ENCODE results near the gene PRKAG3.

The PRKAG3 gene

DNA sequence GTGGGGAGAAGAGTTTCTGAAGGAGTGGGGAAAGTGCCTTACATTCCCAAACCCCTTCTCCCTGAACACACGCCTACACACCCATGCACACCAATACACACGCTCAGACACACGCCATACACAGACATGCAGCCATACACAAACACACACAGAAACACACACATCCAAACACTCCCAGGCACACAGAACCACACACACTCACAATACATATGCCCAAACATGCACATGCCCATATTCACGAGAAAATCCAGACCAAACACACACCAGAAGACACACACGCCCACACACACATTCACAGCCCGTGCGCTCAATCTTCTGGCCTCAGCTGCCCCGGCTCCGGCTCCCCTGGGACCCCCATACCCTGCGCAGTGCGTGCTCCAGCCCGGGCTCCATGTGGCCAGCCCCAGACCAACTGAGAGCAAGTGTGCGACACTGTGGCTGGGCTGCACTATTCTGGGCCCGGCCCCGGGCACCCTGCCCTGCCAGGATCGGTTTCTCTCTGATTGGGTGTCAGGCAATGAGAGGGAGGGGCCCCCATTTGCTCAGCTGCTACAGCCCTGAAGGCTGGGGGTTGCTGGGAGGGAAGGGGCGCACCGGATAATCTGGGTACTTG lies at the start of gene PRKAG3:
TSS of gene PRKAG3 (minus strand) at position 426 of the 613 bp plus-strand sequence.
- DNase-seq: no peak

GRCh38 chr2:218880859-218881594 lies 49.4 kb upstream of the PRKAG3 start:
- peak; percentile 77 for DNase-seq

DNA sequence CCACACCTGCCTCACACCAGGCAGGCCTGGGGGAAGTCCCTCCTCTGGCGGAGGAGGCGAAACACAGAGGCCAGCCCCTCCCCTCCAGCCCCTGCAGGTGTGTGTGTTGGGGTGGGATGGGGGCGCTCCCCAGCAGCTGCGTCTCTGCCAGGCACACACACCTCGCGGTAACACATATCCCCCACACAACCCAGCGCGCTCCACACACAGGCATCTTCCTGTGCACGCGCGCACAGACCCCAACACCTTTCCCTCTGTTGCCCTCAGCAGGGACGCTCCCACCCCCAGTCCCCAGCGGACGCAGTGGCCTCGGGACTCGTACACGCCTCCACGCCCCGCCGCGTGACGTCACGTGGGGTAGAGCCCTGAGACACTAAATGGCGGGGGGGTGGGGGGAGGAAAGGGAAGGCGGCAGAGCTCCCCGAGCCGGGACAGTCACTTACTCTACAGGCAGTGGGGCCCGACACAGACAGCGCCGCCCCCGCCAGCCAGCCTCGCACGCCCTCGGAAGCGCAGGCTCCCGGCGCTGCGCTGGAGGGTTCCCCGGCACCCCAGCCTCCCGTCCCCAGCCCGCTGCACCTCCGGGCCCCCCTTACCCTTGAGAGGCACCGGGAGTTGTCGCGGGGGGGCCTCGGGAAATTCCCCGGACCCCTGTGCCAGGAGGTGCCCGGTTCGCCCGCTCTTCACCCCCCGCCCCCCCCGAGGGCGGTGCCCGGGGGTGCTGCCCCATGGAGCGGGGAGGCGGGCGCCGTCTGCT lies 48.7 kb upstream of the PRKAG3 start, which contains the start of gene WNT10A:
TSS of gene WNT10A (plus strand) at position 751 of the 757 bp plus-strand sequence. CDS start 144 bp downstream, outside the sequence.
- DNase-seq: no peak

DNA sequence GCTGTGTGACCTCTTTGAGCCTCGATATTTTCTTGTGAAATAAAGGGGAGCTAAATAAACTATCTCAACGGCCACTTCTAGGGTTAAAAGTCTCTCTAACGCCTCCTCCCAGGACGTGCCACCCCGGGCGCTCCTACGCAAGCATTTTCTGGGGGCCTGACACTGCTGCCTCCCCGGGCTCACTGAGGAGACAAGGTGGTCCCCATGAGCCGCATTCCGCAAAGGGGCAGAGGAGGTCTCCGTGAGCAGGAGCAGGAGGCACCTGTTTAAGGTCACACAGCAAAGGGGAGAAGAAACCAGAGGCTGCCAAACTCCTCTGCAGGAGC lies 48.1 kb upstream of the PRKAG3 start:
- DNase-seq: no peak

GRCh38 chr2:218878926-218879761 lies 47.5 kb upstream of the PRKAG3 start:
- DNase-seq: no peak

DNA sequence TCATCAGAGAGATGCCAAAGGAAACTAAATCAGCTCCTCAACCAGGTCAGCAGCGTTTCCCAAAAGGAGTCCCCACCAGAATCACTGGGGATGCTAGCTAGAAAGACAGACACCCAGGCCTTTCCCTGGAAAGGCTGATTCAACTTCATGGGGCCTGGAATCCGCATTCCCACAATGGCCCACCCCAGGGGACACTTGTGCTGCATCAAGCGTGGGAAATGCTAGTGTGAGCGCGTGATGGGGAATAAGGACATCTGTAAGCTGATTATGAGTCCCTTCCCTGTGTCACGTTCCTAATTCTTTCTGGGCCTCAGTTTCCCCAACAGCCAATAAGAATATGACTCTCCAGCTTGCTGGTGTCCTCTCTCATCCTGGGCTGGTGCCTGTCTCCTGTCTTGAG lies 46.9 kb upstream of the PRKAG3 start:
- DNase-seq: no peak

DNA sequence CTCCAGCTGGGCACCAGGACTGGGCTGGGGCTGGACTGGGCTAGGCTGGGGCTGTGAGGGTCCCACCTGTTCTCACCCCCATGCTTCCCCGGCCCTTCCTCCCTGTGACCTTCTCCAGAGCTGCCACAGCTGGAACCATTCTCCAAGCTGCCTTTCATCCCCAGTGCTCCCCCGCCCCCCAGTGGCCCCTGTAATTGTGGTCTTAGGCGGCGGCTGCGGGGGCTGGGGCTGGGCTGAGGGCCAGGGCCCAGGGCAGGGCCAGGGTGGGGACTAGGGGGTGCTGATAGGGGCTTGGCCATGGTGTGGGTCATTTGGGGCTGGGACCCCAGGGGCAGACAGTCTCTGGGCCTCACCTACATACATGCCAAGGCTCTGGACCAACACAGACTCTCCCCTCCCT lies 46.3 kb upstream of the PRKAG3 start:
- DNase-seq: no peak

DNA sequence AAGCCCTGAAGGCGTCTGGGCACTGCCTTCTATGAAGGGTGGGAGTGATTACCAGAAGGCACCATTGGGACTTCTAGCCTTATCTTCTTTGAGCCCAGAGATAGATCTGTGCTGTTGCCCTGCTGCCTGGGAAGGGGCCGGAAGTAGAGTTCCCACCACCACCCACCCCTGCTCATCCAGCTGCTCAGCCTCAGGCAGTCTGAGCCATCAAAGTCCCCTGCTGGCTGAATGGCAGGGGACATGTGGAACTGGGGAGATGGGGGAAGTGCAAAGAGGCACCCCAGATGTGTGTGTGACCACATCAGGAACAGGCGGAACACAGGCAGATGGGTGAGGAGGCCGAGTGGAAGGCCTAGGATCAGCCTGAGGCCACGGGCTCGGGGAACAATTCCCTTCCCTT lies 45.7 kb upstream of the PRKAG3 start:
- no peak for DNase-seq

DNA sequence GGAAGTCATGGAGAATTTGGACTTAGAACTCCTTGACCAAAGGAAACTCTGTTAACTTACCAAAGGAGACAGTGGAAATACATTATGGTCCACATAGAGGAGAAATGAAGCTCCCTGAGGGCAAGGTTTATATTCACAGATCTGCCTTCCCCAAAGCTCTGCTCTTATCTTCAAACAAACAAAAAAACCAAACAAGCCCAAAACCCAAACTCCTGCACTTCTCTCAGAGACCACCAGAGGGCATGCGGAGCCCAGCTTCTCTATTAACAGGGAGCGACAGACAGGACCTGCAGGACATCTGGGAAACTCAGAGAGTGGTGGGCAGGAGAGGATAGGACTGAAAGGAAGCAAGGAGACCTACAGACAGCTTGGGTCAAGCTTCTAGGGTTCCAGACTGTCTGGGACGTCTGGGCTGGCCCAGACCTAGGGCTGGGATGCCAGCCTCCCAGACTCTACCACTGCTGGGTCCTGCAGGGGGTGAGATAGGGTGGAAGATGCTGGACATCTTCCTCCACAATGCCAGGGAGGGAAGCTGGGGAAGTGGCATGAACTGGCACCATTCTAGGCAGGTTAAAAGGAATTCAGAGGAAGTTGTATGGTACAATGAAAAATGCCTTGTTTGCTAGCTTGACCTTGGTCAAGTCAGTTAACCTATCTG lies 45.1 kb upstream of the PRKAG3 start:
- peak; percentile 86 for DNase-seq

DNA sequence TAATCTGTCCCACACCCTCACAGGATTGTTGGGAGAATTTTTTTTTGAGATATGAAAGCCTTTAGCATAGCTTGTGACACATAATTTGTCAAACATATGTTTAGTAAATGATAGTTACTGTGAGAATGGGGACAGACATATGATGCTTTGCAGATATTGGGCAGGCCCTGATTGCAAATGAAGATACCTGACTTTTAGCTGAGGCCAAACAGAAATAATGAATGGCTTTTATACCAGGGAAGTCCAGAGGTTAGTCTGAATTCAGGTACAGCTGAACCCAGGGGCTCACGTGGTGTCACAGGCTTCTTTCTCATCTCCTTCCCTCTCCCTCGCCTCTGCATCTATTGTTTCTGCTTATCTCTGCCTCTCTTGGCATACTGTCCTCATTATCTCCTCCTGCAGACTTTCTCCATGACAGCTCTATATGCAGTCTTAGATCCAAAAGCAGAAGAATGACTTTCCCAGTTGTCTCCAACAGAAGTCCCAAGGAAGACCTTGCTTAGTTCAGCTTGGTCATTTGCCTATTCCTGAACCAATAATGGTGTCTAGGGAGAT lies 44.2 kb upstream of the PRKAG3 start:
- no peak for DNase-seq

DNA sequence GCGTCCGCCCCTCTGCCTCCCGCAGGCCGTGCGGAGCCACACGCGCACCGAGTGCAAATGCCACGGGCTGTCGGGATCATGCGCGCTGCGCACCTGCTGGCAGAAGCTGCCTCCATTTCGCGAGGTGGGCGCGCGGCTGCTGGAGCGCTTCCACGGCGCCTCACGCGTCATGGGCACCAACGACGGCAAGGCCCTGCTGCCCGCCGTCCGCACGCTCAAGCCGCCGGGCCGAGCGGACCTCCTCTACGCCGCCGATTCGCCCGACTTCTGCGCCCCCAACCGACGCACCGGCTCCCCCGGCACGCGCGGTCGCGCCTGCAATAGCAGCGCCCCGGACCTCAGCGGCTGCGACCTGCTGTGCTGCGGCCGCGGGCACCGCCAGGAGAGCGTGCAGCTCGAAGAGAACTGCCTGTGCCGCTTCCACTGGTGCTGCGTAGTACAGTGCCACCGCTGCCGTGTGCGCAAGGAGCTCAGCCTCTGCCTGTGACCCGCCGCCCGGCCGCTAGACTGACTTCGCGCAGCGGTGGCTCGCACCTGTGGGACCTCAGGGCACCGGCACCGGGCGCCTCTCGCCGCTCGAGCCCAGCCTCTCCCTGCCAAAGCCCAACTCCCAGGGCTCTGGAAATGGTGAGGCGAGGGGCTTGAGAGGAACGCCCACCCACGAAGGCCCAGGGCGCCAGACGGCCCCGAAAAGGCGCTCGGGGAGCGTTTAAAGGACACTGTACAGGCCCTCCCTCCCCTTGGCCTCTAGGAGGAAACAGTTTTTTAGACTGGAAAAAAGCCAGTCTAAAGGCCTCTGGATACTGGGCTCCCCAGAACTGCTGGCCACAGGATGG lies 42.0 kb upstream of the PRKAG3 start:
- no peak for DNase-seq

DNA sequence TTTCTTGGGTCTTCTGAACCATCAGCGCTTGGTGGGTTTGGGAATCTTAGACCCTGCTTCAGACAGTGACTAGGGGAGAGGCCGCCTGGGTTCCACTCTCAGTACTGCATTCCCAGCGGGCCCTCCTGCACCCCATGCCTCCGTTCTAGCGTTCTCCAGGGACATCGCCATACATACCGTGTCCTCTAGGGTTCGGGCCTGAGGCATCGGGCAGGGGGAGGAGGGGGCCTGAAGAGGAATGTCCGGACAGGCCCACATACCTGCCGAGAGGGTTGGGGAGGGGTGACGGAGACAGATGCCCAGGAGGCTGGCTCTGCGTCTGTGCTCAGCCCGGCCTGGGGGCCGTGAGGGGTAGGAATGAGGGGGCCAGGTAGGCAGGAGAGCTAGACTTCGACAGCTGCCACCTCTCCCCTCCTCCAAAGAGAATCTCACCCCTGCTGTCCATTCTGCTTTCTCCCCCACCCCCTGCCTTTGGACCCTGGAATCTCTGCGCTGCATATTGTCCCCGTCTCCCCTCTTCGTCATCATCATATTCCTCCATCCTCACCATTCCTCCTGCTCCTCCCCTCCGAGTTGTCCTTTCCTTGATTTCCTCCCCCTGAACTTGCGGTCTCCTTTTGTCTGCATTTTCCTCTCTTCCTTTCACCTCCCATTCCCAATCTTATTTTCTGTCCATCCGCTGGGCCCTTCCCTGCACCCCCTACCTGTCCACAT lies 41.2 kb upstream of the PRKAG3 start:
- peak; percentile 84 for DNase-seq

DNA sequence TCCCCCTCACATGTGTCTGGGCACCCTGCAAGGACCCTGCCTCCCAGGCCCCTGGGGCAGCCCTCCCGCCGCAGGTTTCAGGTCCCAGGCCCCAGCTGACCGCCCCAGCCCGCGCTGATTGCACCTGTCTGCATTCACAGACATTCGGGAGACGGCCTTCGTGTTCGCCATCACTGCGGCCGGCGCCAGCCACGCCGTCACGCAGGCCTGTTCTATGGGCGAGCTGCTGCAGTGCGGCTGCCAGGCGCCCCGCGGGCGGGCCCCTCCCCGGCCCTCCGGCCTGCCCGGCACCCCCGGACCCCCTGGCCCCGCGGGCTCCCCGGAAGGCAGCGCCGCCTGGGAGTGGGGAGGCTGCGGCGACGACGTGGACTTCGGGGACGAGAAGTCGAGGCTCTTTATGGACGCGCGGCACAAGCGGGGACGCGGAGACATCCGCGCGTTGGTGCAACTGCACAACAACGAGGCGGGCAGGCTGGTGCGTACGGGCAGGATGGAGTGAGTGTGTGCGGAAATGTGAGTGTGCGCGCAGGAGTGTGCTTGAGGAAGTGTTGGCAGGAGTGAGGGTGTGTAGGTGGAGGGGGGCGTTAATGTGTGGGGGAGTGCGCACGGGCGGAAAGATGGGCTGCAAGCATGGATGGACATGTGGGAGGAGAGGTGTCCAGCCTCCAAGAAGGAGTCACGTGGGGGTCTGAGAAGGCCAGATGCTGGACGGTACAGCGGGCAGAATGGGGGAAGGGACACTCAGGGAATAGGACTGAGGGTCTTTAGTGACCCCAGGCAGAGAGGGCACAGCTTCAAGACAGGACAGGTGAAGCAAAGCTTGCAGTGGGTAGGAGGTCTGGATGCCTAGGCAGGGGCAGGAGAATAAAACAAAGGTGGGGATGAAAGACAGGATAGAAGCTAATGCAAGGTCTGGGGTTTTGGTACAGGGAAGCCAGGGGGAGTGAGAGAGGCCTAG lies 40.0 kb upstream of the PRKAG3 start:
- DNase-seq: no peak

DNA sequence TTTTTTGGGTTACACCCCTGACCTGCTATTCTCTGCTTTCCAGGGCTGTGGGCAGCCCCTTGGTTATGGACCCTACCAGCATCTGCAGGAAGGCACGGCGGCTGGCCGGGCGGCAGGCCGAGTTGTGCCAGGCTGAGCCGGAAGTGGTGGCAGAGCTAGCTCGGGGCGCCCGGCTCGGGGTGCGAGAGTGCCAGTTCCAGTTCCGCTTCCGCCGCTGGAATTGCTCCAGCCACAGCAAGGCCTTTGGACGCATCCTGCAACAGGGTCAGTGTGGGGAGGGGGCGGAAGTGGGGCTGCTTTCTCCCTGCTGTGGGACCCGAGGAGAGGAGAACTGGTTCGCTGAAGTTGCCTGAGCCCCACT lies 39.4 kb upstream of the PRKAG3 start:
- no peak for DNase-seq

- no peak for DNase-seq
Measured at GRCh38 chr2:218869064-218869463, 37.5 kb upstream of the PRKAG3 start.

- DNase-seq: no peak
Measured at GRCh38 chr2:218867900-218868299, 36.3 kb upstream of the PRKAG3 start.

DNA sequence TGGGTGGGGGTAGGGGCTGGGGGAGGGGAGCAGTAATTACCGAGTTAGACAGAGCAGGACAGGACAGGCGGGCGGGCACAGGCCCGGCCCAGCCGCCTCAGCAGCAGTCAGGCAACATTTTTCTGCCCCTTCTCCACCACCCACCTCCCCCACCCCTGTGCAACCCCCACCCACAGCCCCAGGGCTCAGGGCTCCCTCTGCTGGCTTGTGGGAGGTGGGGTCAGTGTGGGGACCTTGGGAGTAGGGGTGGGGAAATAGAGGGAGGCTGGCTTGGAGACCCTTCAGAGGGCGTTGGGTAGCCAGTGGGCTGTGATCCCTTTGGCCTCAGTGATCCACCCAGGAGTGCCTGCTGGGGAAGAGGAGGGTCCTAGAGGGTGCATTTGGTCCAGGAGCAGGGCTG lies 34.4 kb upstream of the PRKAG3 start:
- no peak for DNase-seq

DNA sequence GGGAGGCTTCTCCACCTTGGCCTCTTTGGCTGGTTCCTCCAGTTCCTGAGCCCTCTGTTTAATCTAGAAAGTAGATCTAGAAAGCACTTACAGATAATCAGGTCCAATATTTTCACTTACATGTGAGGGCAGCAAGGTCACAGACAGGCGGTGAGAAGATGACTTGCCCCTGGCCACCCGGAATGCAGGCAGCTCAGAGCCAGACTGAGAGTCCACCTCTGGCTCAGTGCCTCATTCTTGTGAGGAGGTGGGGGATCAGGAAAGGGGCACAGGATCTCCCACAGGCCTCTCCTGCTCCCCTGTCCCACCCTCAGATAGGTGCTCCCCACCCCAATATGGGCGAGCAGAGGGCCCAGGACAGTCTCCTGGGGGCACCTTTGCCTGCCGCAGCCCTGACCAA lies 33.8 kb upstream of the PRKAG3 start:
- DNase-seq: no peak

DNA sequence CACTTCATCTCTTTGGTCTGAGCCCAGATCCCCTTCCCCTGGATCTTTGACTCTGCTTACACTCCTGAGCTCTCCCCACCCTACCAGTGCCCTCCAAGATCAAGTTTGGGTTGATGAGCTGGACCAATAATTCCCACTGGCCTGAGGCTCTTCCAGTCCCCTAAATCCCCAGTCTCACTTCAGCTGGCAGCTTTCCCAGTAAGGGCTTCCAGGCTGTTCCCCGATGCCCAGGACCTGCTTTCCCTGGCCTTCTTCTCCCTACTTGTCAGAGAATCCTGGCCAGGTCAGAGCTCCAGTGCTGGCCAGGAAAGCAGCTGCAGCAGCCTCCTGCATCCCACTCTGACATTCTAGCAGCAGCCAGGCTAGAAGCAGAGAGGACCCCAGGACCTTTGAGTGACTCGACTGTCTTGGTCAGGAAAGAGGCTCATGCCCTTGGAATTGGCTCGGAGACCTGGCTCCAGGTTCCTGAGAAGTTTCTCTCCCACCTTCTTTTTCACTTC lies 31.5 kb upstream of the PRKAG3 start:
- DNase-seq: no peak
